Mesothelial cell of epicardium (in vitro differentiated cells): ENCODE results near the gene AQP3. TPM values are rescaled to one million over a fixed set of nuclear protein-coding genes. Genes with fewer than 3 reads are reported as not detected.
"Not testable (repeated sequence)": the region's sequence is repeated elsewhere in the genome, so short reads cannot be mapped to it uniquely, and the experiment has no call there.

ENCODE experiments used
- DNase-seq, 2 experiments: peaks; one replicate each; pipeline ENCODE4 v3.0.0; 2021; ENCODE audit warnings: low spot score in 2 of 2; ENCODE audit not compliant: unreplicated experiment in 2 of 2
- H3K27ac Mint-ChIP-seq: 2 replicates; pipeline ENCODE4 v1.8.0; 2021; ENCODE audit warnings: mixed read lengths
- H3K27me3 Mint-ChIP-seq: 2 replicates; pipeline ENCODE4 v1.8.0; 2021; ENCODE audit warnings: low read depth, mixed read lengths
- H3K36me3 Mint-ChIP-seq: 2 replicates; pipeline ENCODE4 v1.8.0; 2021; ENCODE audit warnings: mixed read lengths
- H3K4me1 Mint-ChIP-seq: 2 replicates; pipeline ENCODE4 v1.8.0; 2021; ENCODE audit warnings: mixed read lengths
- H3K4me3 Mint-ChIP-seq: 2 replicates; pipeline ENCODE4 v1.8.0; 2021; ENCODE audit warnings: mild to moderate bottlenecking, moderate library complexity, mixed read lengths
- H3K9me3 Mint-ChIP-seq: 2 replicates; pipeline ENCODE4 v1.8.0; 2021; ENCODE audit warnings: mixed read lengths
- CTCF ChIP-seq: fragments of 200-600 bp; sonication (generic); IDR thresholded peaks from one replicate; pipeline ENCODE4 v1.5.0; 2021; ENCODE audit warnings: antibody characterized with exemption; ENCODE audit not compliant: unreplicated experiment
- total RNA-seq: library from RNA; stranded (reverse); gene quantifications from 3 replicates; pipeline ENCODE4 v1.2.1, GENCODE V29; 2021

The AQP3 gene
- total RNA-seq, 1 donor from 2014 or later: 1.5 TPM

GRCh38 chr9:33403941-33404787, 43.2 kb downstream of the AQP3 start:
- H3K27me3 Mint-ChIP-seq: no peaks in the 10 kb centered on the region
- peaks cover 13% of the 10 kb centered on the region for H3K4me1 Mint-ChIP-seq
- no peak for TF ChIP-seq CTCF
- H3K4me3 Mint-ChIP-seq: no peak overlapping the region
- no peak overlapping the region for H3K27ac Mint-ChIP-seq
- H3K36me3 Mint-ChIP-seq: no peaks in the 10 kb centered on the region
- DNase-seq: no peak
- H3K9me3 Mint-ChIP-seq: no peaks in the 10 kb centered on the region

- H3K4me3 Mint-ChIP-seq, H3K9me3 Mint-ChIP-seq, H3K27ac Mint-ChIP-seq, H3K27me3 Mint-ChIP-seq, H3K36me3 Mint-ChIP-seq, DNase-seq: not testable (repeated sequence)
- peaks cover 13% of the 10 kb centered on the region for H3K4me1 Mint-ChIP-seq
Observed at GRCh38 chr9:33402371-33402770, 45.0 kb downstream of the AQP3 start, which contains the start of gene AQP7. Gene AQP7 (minus strand): TSS chr9:33402568. CDS start chr9:33401262, 1,306 bp downstream.

GRCh38 chr9:33401809-33402208, 45.6 kb downstream of the AQP3 start:
- not testable (repeated sequence) for H3K27me3 Mint-ChIP-seq, H3K27ac Mint-ChIP-seq, H3K9me3 Mint-ChIP-seq, DNase-seq, H3K4me3 Mint-ChIP-seq, H3K36me3 Mint-ChIP-seq
- H3K4me1 Mint-ChIP-seq: peaks cover 13% of the 10 kb centered on the region

- H3K36me3 Mint-ChIP-seq, H3K4me1 Mint-ChIP-seq, DNase-seq, H3K9me3 Mint-ChIP-seq, H3K27me3 Mint-ChIP-seq, H3K4me3 Mint-ChIP-seq, H3K27ac Mint-ChIP-seq: not testable (repeated sequence)
Observed at GRCh38 chr9:33399047-33399446, 48.3 kb downstream of the AQP3 start.

GRCh38 chr9:33397801-33398200, 49.6 kb downstream of the AQP3 start:
- H3K4me1 Mint-ChIP-seq, H3K9me3 Mint-ChIP-seq, H3K27ac Mint-ChIP-seq, H3K4me3 Mint-ChIP-seq, H3K36me3 Mint-ChIP-seq, H3K27me3 Mint-ChIP-seq, DNase-seq: not testable (repeated sequence)

GRCh38 chr9:33395159-33395879, 52.1 kb downstream of the AQP3 start:
- H3K36me3 Mint-ChIP-seq, DNase-seq, H3K9me3 Mint-ChIP-seq, H3K27ac Mint-ChIP-seq, H3K27me3 Mint-ChIP-seq, H3K4me3 Mint-ChIP-seq: not testable (repeated sequence)
- H3K4me1 Mint-ChIP-seq: peaks cover 19% of the 10 kb centered on the region

GRCh38 chr9:33393986-33394385, 53.4 kb downstream of the AQP3 start:
- not testable (repeated sequence) for DNase-seq, H3K9me3 Mint-ChIP-seq, H3K36me3 Mint-ChIP-seq, H3K4me3 Mint-ChIP-seq, H3K27ac Mint-ChIP-seq, H3K27me3 Mint-ChIP-seq
- H3K4me1 Mint-ChIP-seq: peaks cover 26% of the 10 kb centered on the region

GRCh38 chr9:33393581-33393980, 53.8 kb downstream of the AQP3 start:
- Mint-ChIP-seq H3K27ac (no peak overlapping the region), H3K27me3 (no peaks in the 10 kb centered on the region), H3K9me3 (no peaks in the 10 kb centered on the region), H3K4me1 (peaks cover 26% of the 10 kb centered on the region), H3K36me3 (no peaks in the 10 kb centered on the region), H3K4me3 (no peak overlapping the region)
- DNase-seq: no peak
- no peak for TF ChIP-seq CTCF

GRCh38 chr9:33392591-33393021, 54.8 kb downstream of the AQP3 start:
- H3K4me1 Mint-ChIP-seq: peaks cover 32% of the 10 kb centered on the region
- not testable (repeated sequence) for H3K4me3 Mint-ChIP-seq

More at GRCh38 chr9:33392591-33393021, 54.8 kb downstream of the AQP3 start:
- not testable (repeated sequence) for H3K27ac Mint-ChIP-seq, H3K9me3 Mint-ChIP-seq, H3K36me3 Mint-ChIP-seq, DNase-seq, H3K27me3 Mint-ChIP-seq
